Measurements from ENCODE around the gene CCL11. TPM values are rescaled to one million over a fixed set of nuclear protein-coding genes. Genes with fewer than 3 reads are reported as not detected.

CCL11 gene
- total RNA-seq, 1 donor from 2014 or later: 4.0 TPM

Other genes starting within 250 kb of the CCL11 start
- gene CCL2, start 30.5 kb upstream of the CCL11 start, total RNA-seq: 20.7 TPM
- not detected for gene CCL7, start 15.5 kb upstream of the CCL11 start, total RNA-seq
- gene CCL8, start 33.7 kb downstream of the CCL11 start, total RNA-seq: not detected
- 1.6 TPM for gene CCL13, start 70.7 kb downstream of the CCL11 start, total RNA-seq
- gene CCL1, start 77.5 kb downstream of the CCL11 start, total RNA-seq: not detected